HG02642 (cell line): Measurements from ENCODE around the gene ARSB.
"Not testable (repeated sequence)": the region's sequence is repeated elsewhere in the genome, so short reads cannot be mapped to it uniquely, and the experiment has no call there.

ENCODE experiments used
- ATAC-seq: cut with Tn5 transposase; IDR thresholded peaks from one replicate; pipeline ENCODE4 v1.9.1; 2021; ENCODE audit warnings: mild to moderate bottlenecking; ENCODE audit not compliant: unreplicated experiment, poor library complexity

The ARSB gene

GRCh38 chr5:78734950-78735349 is 250.2 kb downstream of the ARSB start:
- ATAC-seq, result no peak

GRCh38 chr5:78734094-78734845 is 250.8 kb downstream of the ARSB start:
- ATAC-seq, result no peak

GRCh38 chr5:78732721-78733120 is 252.4 kb downstream of the ARSB start:
- ATAC-seq, result not testable (repeated sequence)

GRCh38 chr5:78731884-78732283 is 253.2 kb downstream of the ARSB start:
- no peak for ATAC-seq

GRCh38 chr5:78730300-78731094 is 254.6 kb downstream of the ARSB start:
- ATAC-seq, result no peak

GRCh38 chr5:78727786-78728761 is 257.0 kb downstream of the ARSB start:
- peak; percentile 85 for ATAC-seq
